AG04449 (cell line): ENCODE results near the gene PEAK1.

Experiments
- CTCF ChIA-PET: fragments of 350-600 bp; formaldehyde crosslinking; extraction: SDS; loops from one replicate; lab custom pipeline; 2021; ENCODE audit warnings: antibody characterized with exemption; lab: Yijun Ruan, JAX
- POLR2A ChIA-PET: fragments of 400-600, 350-600 bp; formaldehyde crosslinking; extraction: SDS; loops from one replicate; lab custom pipeline; 2020; ENCODE audit warnings: antibody characterized with exemption, inconsistent platforms; lab: Yijun Ruan, JAX
- DNase-seq: peaks from one replicate; pipeline ENCODE4 v3.0.0-alpha.2; 2010; ENCODE audit warnings: low read depth, low spot score
- H3K4me3 ChIP-seq: 2 replicates; pipeline ENCODE4 v1.5.1; 2011; ENCODE audit warnings: low read depth, mild to moderate bottlenecking, control low read depth, low read length
- TF ChIP-seq, protein P1 (sequence below): IDR thresholded peaks from one replicate; pipeline ENCODE4 v1.5.1; 2011; ENCODE audit warnings: mild to moderate bottlenecking, moderate library complexity, low read length, control low read depth, inconsistent platforms; ENCODE audit not compliant: insufficient read depth; ENCODE audit errors: missing control alignments

Gene PEAK1

DNA sequence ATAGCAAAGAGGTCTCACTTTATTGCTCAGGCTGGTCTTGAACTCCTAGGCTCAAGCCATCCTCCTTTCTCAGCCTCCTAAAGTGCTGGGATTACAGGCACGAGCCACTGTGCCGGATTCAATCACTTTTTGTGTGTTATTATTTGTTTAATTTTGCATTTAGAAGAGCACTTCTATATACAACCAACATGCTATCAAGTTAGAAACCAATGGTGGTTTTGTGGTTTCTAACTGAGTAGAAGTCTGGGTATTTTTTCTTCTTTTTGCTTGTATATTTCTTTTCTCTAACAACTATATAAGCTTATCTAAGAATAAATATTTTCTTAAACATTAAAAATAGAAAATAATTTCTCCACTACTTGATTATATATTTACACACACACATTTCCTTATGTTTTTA is 86.7 kb downstream of the PEAK1 start:
- ChIA-PET CTCF (interaction anchor here (0.7 kb wide), 1 partner anchor 360 kb away, joined by 3 read pairs; no protein-coding TSS in a partner anchor), POLR2A (no interaction called here)
- no peak overlapping the region for H3K4me3 ChIP-seq
- no peak for DNase-seq
- TF ChIP-seq, protein P1, sequence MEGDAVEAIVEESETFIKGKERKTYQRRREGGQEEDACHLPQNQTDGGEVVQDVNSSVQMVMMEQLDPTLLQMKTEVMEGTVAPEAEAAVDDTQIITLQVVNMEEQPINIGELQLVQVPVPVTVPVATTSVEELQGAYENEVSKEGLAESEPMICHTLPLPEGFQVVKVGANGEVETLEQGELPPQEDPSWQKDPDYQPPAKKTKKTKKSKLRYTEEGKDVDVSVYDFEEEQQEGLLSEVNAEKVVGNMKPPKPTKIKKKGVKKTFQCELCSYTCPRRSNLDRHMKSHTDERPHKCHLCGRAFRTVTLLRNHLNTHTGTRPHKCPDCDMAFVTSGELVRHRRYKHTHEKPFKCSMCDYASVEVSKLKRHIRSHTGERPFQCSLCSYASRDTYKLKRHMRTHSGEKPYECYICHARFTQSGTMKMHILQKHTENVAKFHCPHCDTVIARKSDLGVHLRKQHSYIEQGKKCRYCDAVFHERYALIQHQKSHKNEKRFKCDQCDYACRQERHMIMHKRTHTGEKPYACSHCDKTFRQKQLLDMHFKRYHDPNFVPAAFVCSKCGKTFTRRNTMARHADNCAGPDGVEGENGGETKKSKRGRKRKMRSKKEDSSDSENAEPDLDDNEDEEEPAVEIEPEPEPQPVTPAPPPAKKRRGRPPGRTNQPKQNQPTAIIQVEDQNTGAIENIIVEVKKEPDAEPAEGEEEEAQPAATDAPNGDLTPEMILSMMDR: no peak

DNA sequence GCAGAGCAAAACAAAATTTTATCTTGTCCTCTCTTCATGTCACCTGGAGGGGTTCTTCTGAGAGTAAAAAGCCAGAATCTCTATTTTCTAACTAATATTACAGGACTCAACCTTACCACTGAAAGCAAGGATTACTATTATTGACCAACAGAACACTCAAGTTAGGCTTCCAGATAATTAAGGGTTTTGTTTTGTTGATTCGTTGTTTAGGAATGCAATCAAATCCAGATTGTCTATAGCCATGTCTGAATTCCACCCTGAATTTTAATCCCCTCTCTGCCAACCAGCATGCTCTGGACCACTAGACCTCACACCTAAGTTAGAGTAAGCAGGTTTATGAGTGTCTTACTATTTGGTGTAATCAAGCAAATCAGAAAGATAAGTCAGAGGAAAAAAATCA is 90.7 kb downstream of the PEAK1 start:
- ChIA-PET CTCF (no interaction called here), POLR2A (no interaction called here)
- DNase-seq: no peak

DNA sequence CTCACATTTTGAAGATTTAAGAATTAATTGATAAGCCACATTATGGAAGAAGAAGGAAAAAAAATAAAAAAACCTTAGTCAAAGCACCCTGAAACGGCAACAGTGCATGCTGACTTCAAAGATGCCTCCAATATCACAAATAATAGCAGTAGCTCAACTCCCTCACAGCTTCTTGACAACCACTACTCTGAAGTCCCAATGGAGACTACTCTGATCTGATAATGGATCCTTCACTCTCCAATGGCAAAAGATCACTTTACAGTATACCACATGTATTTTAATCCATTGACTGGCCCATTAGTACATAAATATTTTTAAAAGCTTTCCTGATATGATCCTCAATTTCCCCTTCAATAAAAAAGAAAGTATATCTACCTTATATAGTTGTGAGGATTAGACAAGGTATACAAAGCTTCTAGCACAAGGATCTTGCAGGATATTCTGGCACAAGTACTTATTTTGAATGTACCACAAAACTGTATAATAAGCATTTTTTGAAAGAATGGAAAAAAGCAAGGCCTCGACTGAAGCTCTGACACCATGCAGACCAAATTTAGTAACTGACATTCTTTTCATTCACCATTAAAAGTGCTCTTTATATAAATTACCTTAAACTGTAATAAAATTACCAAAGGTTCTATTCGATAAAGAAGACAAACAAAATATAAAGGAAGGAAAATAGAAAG is 91.9 kb downstream of the PEAK1 start:
- no peak overlapping the region for H3K4me3 ChIP-seq
- no peak for DNase-seq
- TF ChIP-seq, protein P1: no peak
- POLR2A ChIA-PET: no interaction called here
- CTCF ChIA-PET: no interaction called here

More for the DNA sequence above, 90.7 kb downstream of the PEAK1 start:
- TF ChIP-seq, protein P1: no peak
- H3K4me3 ChIP-seq: no peak overlapping the region

DNA sequence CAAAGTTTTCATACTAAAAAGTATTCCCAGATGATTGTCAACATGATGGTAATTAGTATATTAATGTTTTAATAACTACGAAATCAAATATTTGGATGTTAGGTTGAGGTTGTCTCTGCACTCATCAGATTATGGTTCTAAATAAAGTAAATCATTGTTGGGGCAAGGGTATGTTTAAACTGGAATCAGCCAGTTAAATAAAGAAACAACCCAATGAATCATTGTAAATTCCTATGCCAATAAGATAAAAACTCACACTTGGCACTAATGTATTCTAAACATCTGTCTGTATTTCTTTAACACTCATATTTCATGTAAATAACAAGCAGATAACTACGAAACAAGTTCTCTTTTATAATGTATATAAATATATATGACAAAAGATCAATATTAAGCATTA is 92.7 kb downstream of the PEAK1 start:
- no peak overlapping the region for H3K4me3 ChIP-seq
- no peak for DNase-seq
- POLR2A ChIA-PET: no interaction called here
- TF ChIP-seq, protein P1: no peak
- CTCF ChIA-PET: no interaction called here

DNA sequence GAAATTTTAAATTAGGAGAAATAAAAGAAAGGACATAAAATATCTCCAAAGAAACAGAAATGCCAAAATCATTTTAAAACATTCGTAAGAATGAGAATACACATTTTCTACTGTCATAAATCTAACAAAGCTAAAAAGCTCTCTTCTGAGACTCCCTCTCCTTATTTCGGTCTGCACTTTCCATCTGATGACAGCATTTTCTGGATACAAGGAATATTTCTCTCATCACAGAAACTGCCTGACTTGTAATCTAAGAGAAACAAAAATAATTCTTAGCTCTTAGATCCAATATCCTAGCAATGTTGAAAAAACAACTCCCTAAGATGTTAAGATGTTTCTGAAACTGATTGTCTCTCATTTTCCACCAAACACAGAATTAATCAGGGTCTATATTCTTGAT is 93.5 kb downstream of the PEAK1 start:
- no peak for DNase-seq
- no peak overlapping the region for H3K4me3 ChIP-seq
- TF ChIP-seq, protein P1: no peak
- ChIA-PET POLR2A (no interaction called here), CTCF (interaction anchor here (1.0 kb wide), 1 partner anchor 20 kb away, joined by 3 read pairs; no protein-coding TSS in a partner anchor)

DNA sequence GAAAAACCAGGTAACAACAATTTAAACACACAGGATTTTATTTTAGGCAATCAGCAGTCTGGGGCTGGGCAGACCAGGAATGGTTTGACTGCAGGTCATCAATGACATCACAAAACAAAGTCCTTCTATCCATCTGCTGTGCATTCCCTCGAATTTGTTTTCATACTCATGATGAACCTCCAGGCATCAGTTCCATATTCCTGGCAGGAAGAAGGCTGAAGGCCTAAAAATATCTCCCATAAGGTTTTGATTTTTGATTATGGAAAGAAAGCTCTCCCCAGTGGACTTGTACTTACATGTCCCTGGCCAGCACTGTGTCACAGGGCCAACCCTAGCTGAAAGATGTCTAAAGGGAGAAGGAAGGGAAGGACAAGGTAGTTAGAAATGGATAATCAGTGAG is 107.4 kb downstream of the PEAK1 start:
- CTCF ChIA-PET: interaction anchor here (0.5 kb wide), 1 partner anchor 1870 kb away, joined by 3 read pairs; no protein-coding TSS in a partner anchor
- DNase-seq: peak; percentile 17
- no peak overlapping the region for H3K4me3 ChIP-seq
- POLR2A ChIA-PET: no interaction called here
- TF ChIP-seq, protein P1: no peak
